ENCODE measurements around the gene FLNB.

FLNB gene

DNA sequence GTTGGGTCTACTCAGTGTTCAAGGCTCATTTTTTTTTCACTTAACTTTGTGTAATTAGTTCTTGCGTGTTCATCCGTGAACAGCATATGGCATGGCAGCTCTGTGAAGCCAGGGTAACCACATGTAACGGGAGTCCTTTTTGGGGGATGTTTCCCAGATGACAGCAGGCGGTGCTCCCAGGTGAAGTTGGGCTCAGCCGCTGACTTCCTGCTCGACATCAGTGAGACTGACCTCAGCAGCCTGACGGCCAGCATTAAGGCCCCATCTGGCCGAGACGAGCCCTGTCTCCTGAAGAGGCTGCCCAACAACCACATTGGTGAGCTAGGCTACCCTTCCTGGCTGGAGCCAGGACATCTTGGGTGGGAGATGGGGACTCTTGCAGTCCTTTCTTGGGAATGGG, 139.8 kb downstream of the FLNB start:
- no peaks in the 10 kb centered on the region for H3K27me3 ChIP-seq (ENCODE audit: insufficient read depth, low read length)
- H3F3A ChIP-seq (ENCODE audit: insufficient read depth, low read length), result no peaks in the 10 kb centered on the region
- no peaks in the 10 kb centered on the region for H3K9me3 ChIP-seq (ENCODE audit: low read length)
- H3K4me3 ChIP-seq (ENCODE audit: low read depth, low read length, poor library complexity, severe bottlenecking), result no peak overlapping the region
- H3K36me3 ChIP-seq (ENCODE audit: insufficient read depth, low read length), result peaks cover 10% of the 10 kb centered on the region
- H3K4me1 ChIP-seq (ENCODE audit: insufficient read depth, low read length, severe bottlenecking), result no peaks in the 10 kb centered on the region
- H4K20me1 ChIP-seq (ENCODE audit: insufficient read depth, low read length), result no peaks in the 10 kb centered on the region
- no peak overlapping the region for H2AFZ ChIP-seq (ENCODE audit: low read length)
- no peak for TF ChIP-seq EZH2 (IDR thresholded peaks at IDR 0.05; ENCODE audit: borderline replicate concordance, low read length)
- TF ChIP-seq, protein P1, sequence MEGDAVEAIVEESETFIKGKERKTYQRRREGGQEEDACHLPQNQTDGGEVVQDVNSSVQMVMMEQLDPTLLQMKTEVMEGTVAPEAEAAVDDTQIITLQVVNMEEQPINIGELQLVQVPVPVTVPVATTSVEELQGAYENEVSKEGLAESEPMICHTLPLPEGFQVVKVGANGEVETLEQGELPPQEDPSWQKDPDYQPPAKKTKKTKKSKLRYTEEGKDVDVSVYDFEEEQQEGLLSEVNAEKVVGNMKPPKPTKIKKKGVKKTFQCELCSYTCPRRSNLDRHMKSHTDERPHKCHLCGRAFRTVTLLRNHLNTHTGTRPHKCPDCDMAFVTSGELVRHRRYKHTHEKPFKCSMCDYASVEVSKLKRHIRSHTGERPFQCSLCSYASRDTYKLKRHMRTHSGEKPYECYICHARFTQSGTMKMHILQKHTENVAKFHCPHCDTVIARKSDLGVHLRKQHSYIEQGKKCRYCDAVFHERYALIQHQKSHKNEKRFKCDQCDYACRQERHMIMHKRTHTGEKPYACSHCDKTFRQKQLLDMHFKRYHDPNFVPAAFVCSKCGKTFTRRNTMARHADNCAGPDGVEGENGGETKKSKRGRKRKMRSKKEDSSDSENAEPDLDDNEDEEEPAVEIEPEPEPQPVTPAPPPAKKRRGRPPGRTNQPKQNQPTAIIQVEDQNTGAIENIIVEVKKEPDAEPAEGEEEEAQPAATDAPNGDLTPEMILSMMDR (IDR thresholded peaks at IDR 0.05; ENCODE audit: low read length), result no peak
- no peak overlapping the region for H3K4me2 ChIP-seq (ENCODE audit: low read length)
- H3K9me2 ChIP-seq (ENCODE audit: low read depth, low read length), result no peaks in the 10 kb centered on the region
- no peak overlapping the region for H3K9ac ChIP-seq (ENCODE audit: low read length)
- H3K27ac ChIP-seq (ENCODE audit: low read depth, low read length, poor library complexity, severe bottlenecking), result no peak overlapping the region
- no peaks in the 10 kb centered on the region for H3K79me2 ChIP-seq (ENCODE audit: insufficient read depth, low read length)

DNA sequence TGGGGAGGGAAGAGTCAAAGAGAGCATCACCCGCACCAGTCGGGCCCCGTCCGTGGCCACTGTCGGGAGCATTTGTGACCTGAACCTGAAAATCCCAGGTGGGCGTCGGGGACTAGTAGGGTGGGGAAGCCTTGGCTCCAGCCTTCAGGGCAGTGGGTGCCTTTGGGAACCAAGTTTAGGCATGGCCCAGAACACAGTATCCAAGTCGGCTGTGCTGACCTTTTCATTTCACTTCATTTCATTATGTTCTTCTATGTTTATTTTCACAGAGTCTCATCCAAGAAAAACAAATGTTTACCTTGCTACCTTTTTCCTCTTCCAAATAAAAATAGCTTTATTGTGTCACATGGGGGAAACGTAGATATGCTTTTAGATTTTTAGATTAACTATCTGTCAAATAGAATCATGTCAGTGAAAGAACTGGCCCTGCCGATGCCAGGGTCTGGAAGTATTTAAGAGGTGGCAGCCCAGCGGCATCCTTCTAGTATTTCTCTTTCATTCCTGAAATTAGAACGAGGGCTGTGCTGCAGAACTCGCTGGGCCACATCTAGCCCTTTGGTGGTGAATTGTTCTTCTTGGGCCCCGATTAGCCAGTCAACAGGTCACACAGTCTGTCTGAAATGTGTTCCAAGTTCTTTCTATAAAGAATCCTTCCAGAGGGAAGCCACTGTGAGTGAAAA, 142.0 kb downstream of the FLNB start:
- Histone ChIP-seq H3K27me3 (ENCODE audit: insufficient read depth, low read length) (no peaks in the 10 kb centered on the region), H3K27ac (ENCODE audit: low read depth, low read length, poor library complexity, severe bottlenecking) (no peak overlapping the region), H2AFZ (ENCODE audit: low read length) (no peak overlapping the region), H3K4me3 (ENCODE audit: low read depth, low read length, poor library complexity, severe bottlenecking) (no peak overlapping the region), H3K79me2 (ENCODE audit: insufficient read depth, low read length) (no peaks in the 10 kb centered on the region), H3K9ac (ENCODE audit: low read length) (no peak overlapping the region), H4K20me1 (ENCODE audit: insufficient read depth, low read length) (no peaks in the 10 kb centered on the region), H3K9me2 (ENCODE audit: low read depth, low read length) (no peaks in the 10 kb centered on the region), H3K9me3 (ENCODE audit: low read length) (no peaks in the 10 kb centered on the region), H3F3A (ENCODE audit: insufficient read depth, low read length) (no peaks in the 10 kb centered on the region), H3K4me2 (ENCODE audit: low read length) (no peak overlapping the region), H3K4me1 (ENCODE audit: insufficient read depth, low read length, severe bottlenecking) (no peaks in the 10 kb centered on the region), H3K36me3 (ENCODE audit: insufficient read depth, low read length) (peaks cover 10% of the 10 kb centered on the region; the same call in 1 of the 2 replicates)
- no peak for TF ChIP-seq EZH2 (IDR thresholded peaks at IDR 0.05; ENCODE audit: borderline replicate concordance, low read length)
- TF ChIP-seq, protein P1 (IDR thresholded peaks at IDR 0.05; ENCODE audit: low read length), result no peak

DNA sequence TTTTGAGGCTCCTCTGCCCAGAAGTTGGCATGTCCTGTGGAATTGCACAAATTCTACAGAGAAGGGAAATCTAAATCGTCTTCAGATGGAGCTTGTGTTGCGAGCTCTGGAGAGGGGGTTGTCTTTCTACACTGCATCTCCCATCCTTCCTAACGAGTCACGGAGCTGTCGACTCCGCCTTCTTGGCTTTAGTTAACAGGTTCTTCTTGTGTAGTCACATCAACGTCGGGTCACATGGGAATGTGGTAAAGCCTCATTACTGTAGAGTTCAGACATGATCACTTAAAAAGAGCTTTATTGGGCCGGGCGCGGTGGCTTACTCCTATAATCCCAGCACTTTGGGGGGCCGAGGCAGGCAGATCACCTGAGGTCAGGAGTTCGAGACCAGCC, 142.6 kb downstream of the FLNB start:
- H3F3A ChIP-seq (ENCODE audit: insufficient read depth, low read length), result no peaks in the 10 kb centered on the region
- no peak overlapping the region for H2AFZ ChIP-seq (ENCODE audit: low read length)
- H4K20me1 ChIP-seq (ENCODE audit: insufficient read depth, low read length), result no peaks in the 10 kb centered on the region
- no peak overlapping the region for H3K4me3 ChIP-seq (ENCODE audit: low read depth, low read length, poor library complexity, severe bottlenecking)
- H3K9me2 ChIP-seq (ENCODE audit: low read depth, low read length), result no peaks in the 10 kb centered on the region
- H3K27ac ChIP-seq (ENCODE audit: low read depth, low read length, poor library complexity, severe bottlenecking), result no peak overlapping the region
- H3K4me1 ChIP-seq (ENCODE audit: insufficient read depth, low read length, severe bottlenecking), result no peaks in the 10 kb centered on the region
- H3K9me3 ChIP-seq (ENCODE audit: low read length), result no peaks in the 10 kb centered on the region
- H3K27me3 ChIP-seq (ENCODE audit: insufficient read depth, low read length), result no peaks in the 10 kb centered on the region
- no peak overlapping the region for H3K9ac ChIP-seq (ENCODE audit: low read length)
- no peaks in the 10 kb centered on the region for H3K79me2 ChIP-seq (ENCODE audit: insufficient read depth, low read length)
- no peak overlapping the region for H3K4me2 ChIP-seq (ENCODE audit: low read length)
- H3K36me3 ChIP-seq (ENCODE audit: insufficient read depth, low read length), result peaks cover 10% of the 10 kb centered on the region; the same call in 1 of the 2 replicates
- TF ChIP-seq, protein P1 (IDR thresholded peaks at IDR 0.05; ENCODE audit: low read length), result no peak
- no peak for TF ChIP-seq EZH2 (IDR thresholded peaks at IDR 0.05; ENCODE audit: borderline replicate concordance, low read length)
